Stimulated activated CD4-positive, alpha-beta T cell treated with anti-CD3 and anti-CD28 coated beads, TNF-alpha, amount 100 ng/mL, for 48 hours (primary cell): ENCODE data around the gene TTLL11.

Experiments
- DNase-seq, 3 donors: peaks; one replicate each; pipeline ENCODE4 v3.0.0-alpha.2; 2020; ENCODE audit warnings: low read depth in 3 of 3

Gene TTLL11

DNA sequence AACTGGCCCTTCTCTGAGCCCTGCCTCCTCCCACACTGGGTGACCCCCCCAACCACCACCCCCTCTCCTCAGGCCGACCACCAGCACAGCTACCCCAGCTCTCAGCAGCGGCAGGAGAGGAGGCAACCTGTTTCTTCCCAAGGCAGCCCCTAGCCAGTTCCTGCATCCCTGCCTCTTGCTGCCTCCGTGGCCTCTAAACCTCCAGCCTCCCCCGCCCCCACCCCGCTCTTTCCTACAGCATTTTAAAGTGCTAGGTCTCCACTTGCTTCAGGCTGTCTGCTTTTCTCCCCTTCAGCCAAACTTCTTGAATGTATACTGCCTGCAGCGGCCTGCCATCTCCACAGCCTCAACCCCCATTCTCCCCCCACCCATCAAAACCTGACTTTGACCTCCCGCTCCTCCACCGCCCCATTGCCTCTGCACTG is 306.1 kb downstream of the TTLL11 start:
- no peak for DNase-seq

GRCh38 chr9:121786543-121786948 is 306.6 kb downstream of the TTLL11 start:
- no peak for DNase-seq

DNA sequence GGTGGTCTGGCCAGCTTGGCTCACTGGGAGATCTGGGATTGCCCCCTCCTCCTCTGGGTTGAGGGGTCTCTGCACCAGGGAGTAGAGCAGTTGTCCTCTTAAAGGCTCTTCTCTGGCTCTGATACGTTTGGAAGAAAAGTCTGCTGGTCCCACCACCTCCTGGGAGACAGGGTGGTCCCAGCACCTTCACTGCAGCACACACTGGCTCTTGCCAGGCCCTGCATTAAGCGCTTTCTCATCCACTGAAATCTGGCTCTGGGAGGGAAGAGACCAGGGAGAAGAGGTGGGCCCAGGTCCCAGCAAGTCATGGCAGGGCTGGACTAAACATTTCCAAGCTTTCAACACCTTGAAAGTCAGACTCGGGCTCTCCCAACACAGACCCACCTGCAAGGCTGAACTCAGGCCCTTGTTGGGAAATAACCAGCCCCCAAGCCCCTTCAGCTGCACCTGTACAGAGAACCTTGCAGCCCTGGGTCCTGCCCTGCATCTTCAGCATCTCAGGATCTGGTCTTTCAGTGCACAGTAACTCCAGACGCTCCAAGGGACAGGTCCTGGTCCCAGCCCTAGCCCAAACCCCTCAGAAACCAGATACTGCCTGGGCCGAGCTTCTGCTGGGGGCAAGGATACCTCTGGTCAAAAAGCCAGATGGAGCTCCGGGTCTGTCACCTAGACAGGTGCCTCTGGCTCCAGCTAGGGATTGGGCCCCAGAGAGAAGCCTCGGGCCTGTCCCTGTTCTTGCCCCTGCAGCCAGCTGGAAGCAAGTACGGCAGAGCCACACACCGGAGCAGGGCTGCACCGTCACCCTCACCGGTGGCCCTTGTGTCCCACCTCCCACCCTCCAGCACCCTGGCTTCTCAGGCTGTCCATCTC is 307.2 kb downstream of the TTLL11 start:
- no peak for DNase-seq

DNA sequence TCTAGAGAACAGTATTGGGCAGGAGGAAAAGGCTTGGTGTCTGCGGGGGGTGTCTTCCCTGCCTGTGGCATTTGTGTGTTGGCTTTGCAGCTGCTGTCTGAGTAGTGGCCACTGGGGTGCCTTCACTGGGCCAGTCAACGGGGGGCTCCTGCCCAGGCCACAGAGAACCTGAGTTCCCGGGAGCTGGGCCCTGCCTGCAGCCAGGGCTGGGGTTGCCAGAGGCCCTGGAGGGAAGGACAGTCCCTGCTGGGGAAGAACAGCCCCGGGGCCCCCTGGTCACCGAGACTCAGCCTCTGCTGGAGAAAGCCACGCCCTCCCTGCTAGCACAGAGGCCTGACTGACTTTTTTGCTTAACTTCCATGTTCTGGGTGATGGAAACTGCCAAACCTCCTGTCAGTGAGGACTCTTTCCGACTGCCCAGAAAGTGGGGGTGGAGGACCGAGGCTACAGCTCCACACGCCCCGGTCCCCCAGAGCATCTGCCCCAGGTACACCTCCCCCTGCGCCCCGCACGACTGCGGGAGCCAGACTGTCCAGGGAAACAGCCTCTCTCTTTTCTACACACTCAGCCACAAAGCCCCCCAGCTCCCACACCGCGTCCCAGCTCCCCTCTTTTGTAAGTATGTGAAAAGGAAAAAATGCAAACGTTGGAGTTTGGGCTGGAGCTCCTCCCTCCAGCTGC is 308.2 kb downstream of the TTLL11 start:
- no peak for DNase-seq

- no peak for DNase-seq
Observed at GRCh38 chr9:121783521-121784507, 309.3 kb downstream of the TTLL11 start.

- DNase-seq, result no peak
Observed at GRCh38 chr9:121783111-121783510, 310.0 kb downstream of the TTLL11 start.

DNA sequence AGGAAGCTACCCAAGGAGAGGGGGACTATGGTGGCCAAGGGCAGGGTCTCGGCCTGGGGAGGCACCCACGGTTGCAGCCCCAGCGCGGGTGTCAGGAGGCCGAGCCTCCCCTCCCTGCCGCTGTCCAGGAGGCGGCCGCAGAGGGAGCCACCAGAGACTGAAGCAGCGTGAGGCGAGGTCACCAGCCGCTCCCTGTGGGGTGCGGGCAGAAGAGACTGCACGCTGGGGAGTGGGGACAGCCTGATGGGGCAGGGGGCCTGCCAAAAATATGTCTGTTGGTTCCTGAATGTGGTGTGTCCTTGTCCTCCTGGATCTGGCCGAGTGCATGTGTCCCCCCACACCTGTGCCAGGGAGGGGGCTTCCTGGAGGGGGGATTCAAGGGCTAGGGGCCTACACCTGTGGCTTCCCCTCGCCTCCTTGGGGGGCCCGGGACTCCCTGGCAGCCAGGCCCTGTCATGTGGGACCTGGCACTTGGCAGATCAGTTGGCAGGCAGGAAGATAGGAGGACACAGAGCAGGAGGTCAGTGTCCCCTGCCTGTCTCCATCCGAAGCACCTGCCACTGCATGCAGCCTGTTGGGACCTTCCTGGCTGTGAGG is 310.5 kb downstream of the TTLL11 start:
- no peak for DNase-seq

DNA sequence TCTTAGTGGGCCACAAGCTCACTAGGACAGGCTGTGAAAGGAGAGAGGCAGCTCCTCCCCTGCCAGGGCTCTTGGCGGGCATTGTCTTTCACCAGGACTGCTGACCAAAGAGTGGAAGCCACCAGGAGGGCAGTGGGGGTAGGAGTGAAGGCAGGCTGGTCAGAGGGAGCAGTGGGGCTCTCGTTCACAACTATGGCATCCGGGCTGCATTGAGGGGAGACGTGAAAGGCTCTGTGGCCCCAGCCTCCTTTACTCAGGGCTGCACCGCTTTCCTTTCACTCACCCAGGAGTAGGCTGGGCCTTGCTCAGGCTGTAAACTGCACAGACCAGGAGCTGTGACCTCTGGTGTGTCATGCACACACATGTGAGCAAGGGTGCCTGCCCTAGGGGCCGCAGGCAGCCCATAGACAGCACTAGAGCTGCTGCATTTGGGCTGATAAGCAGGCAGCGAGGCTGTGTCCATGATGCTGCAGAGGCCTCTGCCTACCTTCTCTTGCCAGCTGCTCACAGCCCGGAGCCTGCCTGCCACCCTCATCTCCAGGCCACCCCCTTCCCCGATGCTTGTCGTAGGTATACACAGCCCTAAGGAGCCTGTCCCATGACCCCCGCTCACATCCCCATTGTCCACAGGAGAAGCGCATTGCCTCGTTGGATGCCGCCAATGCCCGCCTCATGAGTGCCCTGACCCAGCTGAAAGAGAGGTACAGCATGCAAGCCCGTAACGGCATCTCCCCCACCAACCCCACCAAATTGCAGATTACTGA is 311.2 kb downstream of the TTLL11 start:
- DNase-seq, result no peak

DNA sequence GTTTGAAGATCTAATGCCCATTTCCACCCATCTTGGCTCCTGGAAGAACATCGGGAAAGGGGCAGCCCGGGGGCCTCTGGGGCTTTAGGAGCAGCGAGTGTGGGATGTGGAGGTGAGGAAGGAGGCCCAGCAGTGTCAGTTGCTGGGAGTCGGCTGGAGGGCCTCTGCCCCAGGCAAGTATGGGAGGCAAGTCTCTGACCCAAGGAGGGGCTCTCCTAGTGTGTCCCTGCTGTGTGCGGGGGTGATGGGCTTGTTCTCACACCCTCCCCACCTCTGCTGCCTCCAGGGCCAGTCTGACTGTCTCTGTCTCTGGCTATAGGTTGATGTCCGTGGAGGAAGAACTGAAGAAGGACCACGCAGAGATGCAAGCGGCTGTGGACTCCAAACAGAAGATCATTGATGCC is 312.0 kb downstream of the TTLL11 start:
- DNase-seq, result no peak

- no peak for DNase-seq
Observed at GRCh38 chr9:121780177-121781040, 312.7 kb downstream of the TTLL11 start.

DNA sequence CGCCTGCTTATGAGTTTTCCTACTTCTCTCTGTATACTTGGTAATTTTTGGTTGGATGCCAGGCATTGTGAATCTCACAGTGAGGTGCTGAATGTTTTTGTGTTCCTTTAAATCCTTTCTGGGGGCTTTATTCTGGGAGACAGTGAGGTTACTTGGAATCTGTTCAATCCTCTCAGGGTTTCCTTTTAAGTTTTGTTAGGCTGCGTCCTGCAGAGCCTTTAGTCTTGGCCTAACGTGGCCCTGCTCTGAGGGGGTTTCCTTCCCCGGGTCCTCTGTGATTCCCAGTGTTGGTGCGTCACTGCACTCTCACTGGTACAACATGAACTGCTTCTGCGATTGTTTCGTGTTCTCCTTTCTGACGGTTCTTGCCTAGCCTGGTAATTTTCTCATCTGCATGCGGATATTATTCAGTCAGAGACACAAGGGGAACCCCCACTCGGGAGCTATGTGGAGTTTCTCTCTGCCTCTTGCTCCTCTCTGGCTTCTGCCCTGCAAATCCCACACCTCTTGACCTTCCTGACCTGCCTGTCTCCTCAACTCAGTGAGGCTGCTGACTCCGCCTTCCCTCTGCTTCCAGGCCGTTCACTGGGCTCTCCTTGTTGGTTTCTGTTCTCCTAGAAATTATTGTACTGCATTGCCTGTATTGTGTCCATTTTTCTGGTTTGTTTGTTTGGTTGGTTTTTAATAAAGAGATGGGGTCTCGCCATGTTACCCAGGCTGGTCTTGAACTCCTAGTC is 313.6 kb downstream of the TTLL11 start:
- DNase-seq, result no peak

- no peak for DNase-seq
Observed at GRCh38 chr9:121778252-121779225, 314.6 kb downstream of the TTLL11 start.

- DNase-seq, result no peak
Observed at GRCh38 chr9:121776739-121777637, 316.1 kb downstream of the TTLL11 start.

DNA sequence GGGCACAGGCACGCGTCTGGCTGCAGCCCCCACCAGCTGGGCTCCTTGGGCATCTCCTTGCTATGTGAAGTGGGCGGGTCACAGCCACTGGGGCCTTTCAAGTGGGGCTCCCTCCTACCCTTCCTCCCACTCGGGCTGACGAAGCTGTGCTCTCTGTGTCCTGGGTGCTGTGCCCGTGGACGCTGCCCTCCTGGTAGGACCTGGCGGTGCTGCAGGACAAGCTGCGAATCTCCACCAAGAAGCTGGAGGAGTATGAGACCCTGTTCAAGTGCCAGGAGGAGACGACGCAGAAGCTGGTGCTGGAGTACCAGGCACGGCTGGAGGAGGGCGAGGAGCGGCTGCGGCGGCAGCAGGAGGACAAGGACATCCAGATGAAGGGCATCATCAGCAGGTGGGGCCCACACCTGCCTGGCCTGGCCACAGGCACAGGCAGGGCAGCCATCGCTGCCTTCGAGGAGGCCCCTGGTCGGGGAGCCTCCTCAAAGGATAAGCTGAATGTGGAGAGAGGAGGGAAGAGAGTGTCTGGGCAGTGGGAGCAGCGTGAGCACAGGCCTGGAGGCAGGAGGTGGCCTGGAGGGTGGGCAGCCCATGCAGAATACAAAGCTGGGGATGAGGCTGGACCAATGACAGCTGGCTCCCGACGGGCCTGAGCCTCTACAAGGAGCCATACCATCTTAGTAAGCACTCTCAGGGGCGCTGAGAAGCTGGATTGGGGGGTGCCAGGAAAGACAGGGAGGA is 316.9 kb downstream of the TTLL11 start:
- no peak for DNase-seq

DNA sequence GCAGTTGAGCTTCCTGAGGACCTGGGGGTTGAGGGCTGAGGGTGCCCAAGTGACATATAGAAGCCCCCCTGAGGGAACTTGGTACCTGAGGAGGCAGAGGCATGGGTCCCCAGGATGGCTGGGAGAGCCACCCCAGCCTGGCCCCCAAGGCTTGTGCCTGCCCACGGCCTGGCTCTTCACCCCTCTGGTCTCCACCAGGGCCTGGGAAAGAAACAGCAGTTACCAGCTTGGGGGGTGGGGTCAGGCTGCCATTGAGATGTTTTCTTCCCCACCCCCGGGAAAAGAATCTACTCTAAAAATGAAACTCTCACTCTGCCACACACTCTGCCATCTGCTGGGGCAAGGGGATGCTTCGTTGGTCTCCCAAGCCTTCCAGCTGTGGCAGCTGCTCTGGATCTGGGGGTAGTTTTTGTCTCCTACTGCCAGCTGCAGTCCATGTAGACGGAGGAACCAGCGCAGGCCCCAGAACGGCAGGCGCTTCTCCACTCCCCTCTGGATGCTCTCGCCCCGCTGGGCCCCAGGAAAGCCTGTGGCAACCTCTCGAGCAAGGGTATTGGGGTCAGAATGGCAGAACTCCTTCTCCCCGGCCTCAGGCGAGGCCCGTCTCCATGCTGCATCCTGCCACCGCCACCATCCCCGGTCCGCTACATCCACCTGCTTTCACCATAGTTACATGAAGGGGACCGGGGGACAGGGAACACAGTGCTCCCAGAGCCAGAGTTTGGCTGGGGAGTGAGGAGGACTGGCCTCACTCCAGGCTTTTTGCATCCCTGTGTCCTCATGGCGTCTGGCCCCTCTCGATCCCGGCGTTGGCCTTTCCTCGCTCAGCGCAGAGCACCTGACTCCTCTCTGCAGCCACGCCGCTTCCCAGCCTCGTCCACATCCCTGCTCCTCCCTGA is 318.1 kb downstream of the TTLL11 start:
- DNase-seq, result no peak
